Measurements from ENCODE around the gene KIF13A.
"Not testable (repeated sequence)": the region's sequence is repeated elsewhere in the genome, so short reads cannot be mapped to it uniquely, and the experiment has no call there.

KIF13A gene

DNA sequence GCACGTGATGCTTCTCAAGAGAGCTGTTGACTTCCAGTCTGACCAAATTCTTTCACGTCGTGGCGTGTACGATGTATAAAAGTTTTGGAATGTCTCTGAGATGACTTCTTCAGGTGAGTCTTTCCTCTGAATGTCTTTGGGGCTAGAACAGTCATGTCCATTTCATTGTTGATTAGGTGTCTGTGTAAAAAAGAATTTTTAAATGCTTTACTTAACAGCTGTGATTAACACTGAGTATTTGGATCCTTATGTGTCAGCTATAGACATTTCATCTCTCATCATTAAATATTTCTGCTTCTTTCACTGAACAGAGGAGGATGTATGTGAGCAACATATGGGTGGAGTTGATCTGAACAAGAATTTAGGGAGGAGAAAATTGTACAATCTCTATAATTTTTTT lies 29.3 kb upstream of the KIF13A start:
- Mint-ChIP-seq H3K4me3 (no peak overlapping the region), H3K9me3 (no peaks in the 10 kb centered on the region), H3K4me1 (no peaks in the 10 kb centered on the region), H3K27ac (no peak overlapping the region), H3K27me3 (peaks cover 23% of the 10 kb centered on the region)
- ATAC-seq (no peak), DNase-seq (no peak)

- no peaks in the 10 kb centered on the region for H3K4me1 Mint-ChIP-seq
- H3K27ac Mint-ChIP-seq = no peak overlapping the region
- peaks cover 23% of the 10 kb centered on the region for H3K27me3 Mint-ChIP-seq
- no peak overlapping the region for H3K4me3 Mint-ChIP-seq
- DNase-seq = no peak
- no peaks in the 10 kb centered on the region for H3K9me3 Mint-ChIP-seq
- ATAC-seq = no peak
Measured at GRCh38 chr6:18016133-18016532, 28.7 kb upstream of the KIF13A start.

DNA sequence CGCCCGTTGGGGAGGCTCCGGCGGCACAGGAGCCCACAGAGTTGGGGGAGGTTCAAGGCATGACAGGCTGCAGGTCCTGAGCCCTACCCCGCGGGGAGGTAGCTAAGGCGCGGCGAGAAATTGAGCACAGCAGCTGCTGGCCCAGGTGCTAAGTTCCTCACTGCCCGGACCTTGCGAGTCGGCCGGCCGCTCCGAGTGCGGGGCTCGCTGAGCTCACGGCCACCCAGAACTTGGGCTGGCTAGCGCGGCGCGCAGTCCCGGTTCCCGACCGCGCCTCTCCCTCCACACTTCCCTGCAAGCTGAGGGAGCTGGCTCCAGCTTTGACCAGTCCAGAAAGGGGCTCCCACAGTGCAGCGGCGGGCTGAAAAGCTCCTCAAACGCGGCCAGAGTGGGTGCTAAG lies 23.9 kb upstream of the KIF13A start:
- H3K4me3 Mint-ChIP-seq = no peak overlapping the region
- DNase-seq = no peak
- H3K27me3 Mint-ChIP-seq = peaks cover 11% of the 10 kb centered on the region
- H3K9me3 Mint-ChIP-seq = no peaks in the 10 kb centered on the region
- no peaks in the 10 kb centered on the region for H3K4me1 Mint-ChIP-seq
- no peak for ATAC-seq
- no peak overlapping the region for H3K27ac Mint-ChIP-seq

DNA sequence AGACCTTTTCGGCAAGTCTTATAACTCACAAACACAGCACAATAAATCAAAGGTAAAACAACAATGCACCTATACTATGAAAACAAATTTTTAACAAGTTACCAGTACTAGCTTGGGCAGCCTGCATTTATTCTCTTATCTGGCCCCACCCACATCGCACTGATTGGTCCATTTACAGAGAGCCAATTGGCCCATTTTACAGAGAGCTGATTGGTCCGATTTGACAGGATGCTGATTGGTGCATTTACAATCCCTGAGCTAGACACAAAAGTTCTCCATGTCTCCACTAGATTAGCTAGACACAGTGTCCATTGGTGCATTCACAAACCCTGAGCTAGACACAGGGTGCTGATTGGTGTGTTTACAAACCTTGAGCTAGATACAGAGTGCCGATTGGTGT lies 23.1 kb upstream of the KIF13A start:
- H3K27ac Mint-ChIP-seq, H3K27me3 Mint-ChIP-seq, ATAC-seq, H3K4me1 Mint-ChIP-seq, H3K4me3 Mint-ChIP-seq, DNase-seq, H3K9me3 Mint-ChIP-seq: not testable (repeated sequence)

DNA sequence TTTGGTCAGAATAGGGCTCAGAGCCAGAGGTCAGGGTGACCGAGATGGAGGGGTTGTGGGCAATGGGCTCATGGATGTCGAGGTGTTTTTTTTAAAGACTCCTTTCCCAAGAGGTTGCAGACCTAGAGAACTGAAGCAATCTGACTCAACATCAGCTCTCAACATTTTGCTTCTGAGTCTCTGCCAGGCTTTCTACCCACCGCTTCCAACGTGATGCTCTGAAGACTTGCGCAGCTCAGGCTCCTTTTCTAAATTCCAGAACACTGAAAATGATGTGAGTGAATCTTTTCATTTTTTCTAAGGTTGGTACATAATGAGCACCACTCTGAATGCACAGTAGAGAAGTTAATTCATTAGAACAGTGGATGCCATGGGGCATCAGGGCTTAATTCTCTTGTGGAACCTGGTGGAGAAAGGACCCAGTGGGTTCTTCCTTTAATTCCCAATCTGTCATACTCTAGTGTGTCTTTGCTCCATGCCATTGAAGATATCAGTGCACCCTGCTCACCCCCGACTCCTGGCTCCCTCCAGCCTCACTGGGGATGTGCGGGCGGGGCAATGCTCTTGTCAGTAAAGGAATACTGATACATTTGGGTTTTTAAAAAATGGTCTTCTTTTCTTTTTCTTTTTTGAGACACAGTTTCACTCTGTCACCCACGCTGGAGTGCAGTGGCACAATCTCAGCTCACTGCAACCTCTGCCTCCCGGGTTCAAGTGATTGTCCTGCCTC lies 17.0 kb upstream of the KIF13A start:
- no peak for DNase-seq
- no peaks in the 10 kb centered on the region for H3K9me3 Mint-ChIP-seq
- ATAC-seq = no peak
- H3K27ac Mint-ChIP-seq = no peak overlapping the region
- H3K27me3 Mint-ChIP-seq = peaks cover 14% of the 10 kb centered on the region
- H3K4me3 Mint-ChIP-seq = no peak overlapping the region
- no peaks in the 10 kb centered on the region for H3K4me1 Mint-ChIP-seq

DNA sequence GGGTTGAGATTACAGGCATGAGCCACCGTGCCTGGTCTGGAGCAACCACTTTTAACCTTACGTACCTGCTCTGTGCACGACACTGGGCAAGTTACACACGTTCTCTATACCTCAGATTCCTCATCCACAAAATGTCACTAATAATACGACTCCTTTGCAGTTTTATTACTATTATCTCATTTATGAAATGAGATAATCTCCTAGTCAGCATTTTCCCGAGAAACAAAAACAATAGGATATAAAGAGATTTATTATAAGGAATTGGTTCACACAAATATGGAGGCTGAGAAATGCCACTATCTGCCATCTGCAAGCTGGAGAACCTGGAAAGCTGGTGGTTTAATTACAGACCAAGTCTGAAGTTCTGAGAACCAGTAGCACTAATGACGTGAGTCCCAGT lies 12.0 kb upstream of the KIF13A start:
- peaks cover 49% of the 10 kb centered on the region for H3K27me3 Mint-ChIP-seq

DNA sequence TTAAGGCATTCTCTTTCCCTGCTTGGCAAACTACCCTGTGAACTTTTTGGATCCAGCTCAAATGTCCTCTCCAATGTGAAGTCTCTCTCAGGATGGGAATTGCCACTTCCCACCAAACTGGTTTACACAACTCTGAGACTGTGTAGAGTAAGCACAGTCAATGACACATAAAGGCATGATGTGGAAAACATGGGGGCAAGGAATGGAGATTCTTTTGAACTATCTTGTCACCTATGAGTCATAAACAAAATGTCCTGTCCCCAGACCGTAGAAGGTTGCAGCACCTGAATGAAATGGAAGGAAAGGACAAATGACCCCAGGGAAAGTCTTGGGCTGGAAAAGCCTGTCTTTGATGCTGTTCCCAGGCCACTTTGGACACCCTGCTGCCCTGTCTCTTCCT lies 11.0 kb upstream of the KIF13A start:
- Mint-ChIP-seq H3K9me3 (no peaks in the 10 kb centered on the region), H3K27me3 (peaks cover 56% of the 10 kb centered on the region), H3K4me1 (no peaks in the 10 kb centered on the region), H3K27ac (no peak overlapping the region), H3K4me3 (no peak overlapping the region)
- DNase-seq = no peak
- no peak for ATAC-seq

More for the DNA sequence above, 12.0 kb upstream of the KIF13A start:
- ATAC-seq = no peak
- no peak overlapping the region for H3K27ac Mint-ChIP-seq
- no peaks in the 10 kb centered on the region for H3K9me3 Mint-ChIP-seq
- no peak for DNase-seq
- no peak overlapping the region for H3K4me3 Mint-ChIP-seq
- no peaks in the 10 kb centered on the region for H3K4me1 Mint-ChIP-seq

DNA sequence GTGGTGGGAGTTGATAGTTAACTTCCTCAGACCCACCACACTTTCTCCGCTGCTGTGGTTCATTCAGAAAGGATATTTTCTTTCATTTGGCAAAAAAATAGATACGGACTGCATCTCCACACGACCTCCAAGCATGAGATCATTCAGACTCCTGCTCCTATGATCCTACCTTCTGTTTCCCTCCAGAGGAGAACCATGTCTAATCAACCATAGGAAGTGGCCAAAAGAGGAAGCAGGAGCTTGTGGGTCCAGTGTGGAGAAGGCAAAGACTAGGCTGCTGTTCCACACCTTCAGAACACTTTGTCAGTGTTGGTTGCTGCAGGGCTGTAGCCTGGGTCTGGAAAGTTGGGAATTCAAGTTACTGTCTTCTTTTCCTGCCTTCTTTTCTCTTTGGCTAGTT lies 10.6 kb upstream of the KIF13A start:
- no peaks in the 10 kb centered on the region for H3K4me1 Mint-ChIP-seq
- H3K27ac Mint-ChIP-seq = no peak overlapping the region
- H3K4me3 Mint-ChIP-seq = no peak overlapping the region
- DNase-seq = no peak
- H3K9me3 Mint-ChIP-seq = no peaks in the 10 kb centered on the region
- peaks cover 56% of the 10 kb centered on the region for H3K27me3 Mint-ChIP-seq
- no peak for ATAC-seq

DNA sequence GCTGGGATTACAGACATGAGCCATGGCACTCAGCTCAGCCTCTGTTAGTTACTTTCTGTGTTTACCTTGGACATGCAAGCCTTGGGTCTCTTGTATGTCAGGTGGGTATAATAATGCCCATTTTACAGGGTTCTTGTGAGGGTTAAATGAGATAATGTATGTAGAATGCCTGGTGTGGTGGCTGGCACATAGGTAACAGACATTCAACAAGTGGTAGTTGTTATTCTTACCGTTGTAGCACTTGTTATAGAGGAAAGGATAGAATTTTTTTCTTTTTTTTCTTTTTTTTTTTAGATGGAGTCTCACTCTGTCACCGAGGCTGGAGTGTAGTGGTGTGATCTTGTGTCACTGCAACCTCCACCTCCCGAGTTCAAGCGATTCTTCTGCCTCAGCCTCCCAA lies 8.0 kb upstream of the KIF13A start:
- H3K4me3 Mint-ChIP-seq = no peak overlapping the region
- no peaks in the 10 kb centered on the region for H3K4me1 Mint-ChIP-seq
- H3K27me3 Mint-ChIP-seq = peaks cover 77% of the 10 kb centered on the region

DNA sequence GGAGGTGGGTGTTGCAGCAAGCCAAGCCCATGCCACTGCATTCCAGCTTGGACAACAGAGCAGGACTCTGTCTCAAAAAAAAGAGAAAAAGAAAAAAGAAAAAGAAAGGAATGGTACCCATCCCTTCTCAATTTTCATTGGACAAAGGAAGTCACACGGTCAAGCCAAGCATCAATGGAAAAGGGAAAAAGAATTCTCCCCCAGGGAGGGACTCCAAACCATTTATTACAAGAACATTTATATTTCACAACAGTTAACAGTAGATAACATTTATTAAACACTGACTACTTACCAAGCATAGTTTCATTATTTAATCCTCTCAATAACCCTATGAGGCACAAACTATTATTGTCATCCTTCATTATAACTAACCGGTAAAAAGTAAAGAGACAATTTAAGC lies 6.6 kb upstream of the KIF13A start:
- H3K27me3 Mint-ChIP-seq = peaks cover 79% of the 10 kb centered on the region
- no peaks in the 10 kb centered on the region for H3K9me3 Mint-ChIP-seq

More for the DNA sequence above, 8.0 kb upstream of the KIF13A start:
- Mint-ChIP-seq H3K9me3 (no peaks in the 10 kb centered on the region), H3K27ac (no peak overlapping the region)
- no peak for ATAC-seq
- no peak for DNase-seq

GRCh38 chr6:17988422-17988944 lies 1.0 kb upstream of the KIF13A start:
- H3K27me3 Mint-ChIP-seq = peaks cover 89% of the 10 kb centered on the region
- no peaks in the 10 kb centered on the region for H3K9me3 Mint-ChIP-seq
- no peak for ATAC-seq
- peaks cover 13% of the 10 kb centered on the region for H3K4me1 Mint-ChIP-seq
- no peak for DNase-seq
- H3K27ac Mint-ChIP-seq = peak overlapping the region in 1 of 2 donors; percentile 34
- peak overlapping the region; percentile 82 to 87 for H3K4me3 Mint-ChIP-seq

More for the DNA sequence above, 6.6 kb upstream of the KIF13A start:
- ATAC-seq (no peak), DNase-seq (no peak)
- Mint-ChIP-seq H3K4me1 (no peaks in the 10 kb centered on the region), H3K4me3 (no peak overlapping the region), H3K27ac (no peak overlapping the region)

DNA sequence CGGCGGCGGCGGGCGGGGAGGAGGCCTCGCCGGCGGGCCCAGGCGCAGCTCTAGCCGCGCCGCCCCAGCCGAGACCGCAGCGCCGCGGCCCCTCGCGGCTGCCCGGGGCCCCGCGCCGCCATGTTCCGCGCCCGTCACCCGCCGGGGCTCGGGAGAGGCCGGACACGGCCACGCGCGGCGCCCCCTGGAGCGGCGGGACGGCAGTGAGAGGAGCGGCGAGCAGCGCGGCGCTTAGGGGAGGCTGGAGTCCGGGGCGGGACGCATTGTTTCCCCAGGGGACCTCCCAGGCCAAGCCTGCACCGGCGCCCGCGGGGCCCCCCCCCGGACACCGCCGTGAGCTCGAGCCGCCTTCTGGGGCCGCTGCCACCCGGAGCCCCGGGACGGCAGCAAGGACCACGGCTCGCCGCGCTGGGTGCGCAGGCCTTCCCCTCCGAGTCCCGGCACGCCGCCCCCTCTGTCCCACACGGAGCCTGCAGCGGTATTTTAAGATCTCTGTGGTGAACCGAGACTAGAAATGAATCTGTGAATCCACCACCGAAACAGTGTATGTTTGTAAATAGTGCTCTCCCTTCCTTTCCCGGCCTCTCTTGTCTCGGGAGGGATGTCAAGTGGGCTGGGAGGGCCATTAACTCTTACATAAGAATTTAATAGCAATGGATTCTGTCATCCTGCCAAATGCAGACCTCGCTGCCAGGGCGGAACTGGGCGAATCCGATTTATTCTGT lies 424 bp upstream of the KIF13A start:
- H3K27ac Mint-ChIP-seq = peak overlapping the region in 1 of 2 donors; percentile 34
- peak overlapping the region; percentile 82 to 87 for H3K4me3 Mint-ChIP-seq
- peaks cover 14% of the 10 kb centered on the region for H3K4me1 Mint-ChIP-seq
- no peaks in the 10 kb centered on the region for H3K9me3 Mint-ChIP-seq
- ATAC-seq = peak; percentile 91
- H3K27me3 Mint-ChIP-seq = peaks cover 89% of the 10 kb centered on the region
- DNase-seq = peak; percentile 57 to 73

- Mint-ChIP-seq H3K4me1 (peaks cover 14% of the 10 kb centered on the region), H3K27ac (no peak overlapping the region), H3K9me3 (no peaks in the 10 kb centered on the region), H3K27me3 (peaks cover 79% of the 10 kb centered on the region), H3K4me3 (peak overlapping the region; percentile 47 to 55)
- DNase-seq (peak in 1 of 2 donors; percentile 10), ATAC-seq (peak; percentile 15)
Measured at GRCh38 chr6:17986656-17987446, 584 bp downstream of the KIF13A start.

DNA sequence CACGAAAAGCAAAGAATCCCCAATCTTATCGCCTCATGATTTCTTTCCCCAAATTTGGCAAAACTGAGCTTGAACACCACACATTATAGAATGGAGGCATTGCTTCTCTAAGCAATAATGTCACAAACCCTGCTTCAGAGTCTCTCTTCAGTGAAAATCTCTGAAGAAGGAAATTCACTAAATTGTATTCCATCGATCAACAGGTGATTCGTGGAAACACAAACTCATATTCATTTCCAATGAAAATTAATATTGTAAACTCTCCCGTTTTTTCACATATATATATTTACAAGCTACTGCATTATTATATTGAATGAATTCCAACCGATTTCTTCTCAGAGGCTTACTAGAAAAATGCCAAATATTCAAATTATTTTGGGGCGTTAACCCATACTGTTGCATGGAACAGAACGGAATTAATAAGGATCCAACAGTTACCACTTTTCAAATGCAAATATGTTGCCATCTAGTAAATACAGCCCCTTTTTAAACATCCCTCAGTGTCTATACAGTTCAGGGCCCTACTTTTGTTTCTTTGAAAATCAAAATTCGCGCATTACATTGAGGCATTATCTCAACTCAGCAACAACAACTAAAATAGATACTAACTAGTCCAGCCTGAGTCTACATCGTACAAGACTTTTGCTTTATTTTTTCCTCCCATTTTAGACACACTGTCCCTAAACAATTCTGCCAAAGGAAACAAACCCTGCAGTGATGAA lies 1.3 kb downstream of the KIF13A start:
- Mint-ChIP-seq H3K27ac (no peak overlapping the region), H3K9me3 (no peaks in the 10 kb centered on the region), H3K4me1 (peaks cover 14% of the 10 kb centered on the region), H3K4me3 (no peak overlapping the region), H3K27me3 (peaks cover 72% of the 10 kb centered on the region)
- DNase-seq (no peak), ATAC-seq (no peak)
